Mesenchymal stem cell (in vitro differentiated cells and primary cell): ENCODE measurements around the gene SNAP47.

Experiments
- DNase-seq: peaks from one replicate; pipeline ENCODE4 v3.0.0-alpha.2; 2013
- H2AFZ ChIP-seq: one replicate; pipeline ENCODE4 v1.6.1; 2013; ENCODE audit warnings: low read depth, mild to moderate bottlenecking, control low read depth, inconsistent platforms, low read length, moderate library complexity
- H2AK5ac ChIP-seq: 2 replicates; pipeline ENCODE4 v1.6.1; 2013; ENCODE audit warnings: low read length, moderate library complexity, mild to moderate bottlenecking, inconsistent platforms; ENCODE audit not compliant: severe bottlenecking
- H2BK120ac ChIP-seq: one replicate; pipeline ENCODE4 v1.6.1; 2013; ENCODE audit warnings: low read depth, mild to moderate bottlenecking, inconsistent platforms, low read length, moderate library complexity
- H2BK12ac ChIP-seq, 2 experiments: one replicate each; pipeline ENCODE4 v1.6.1; 2013; ENCODE audit warnings: inconsistent platforms in 2 of 2, low read length in 2 of 2, mild to moderate bottlenecking in 2 of 2, moderate library complexity in 2 of 2, control low read depth in 1 of 2
- H2BK15ac ChIP-seq: one replicate; pipeline ENCODE4 v1.6.1; 2013; ENCODE audit warnings: mild to moderate bottlenecking, low read depth, inconsistent platforms; ENCODE audit not compliant: poor library complexity, severe bottlenecking
- H2BK5ac ChIP-seq: 2 replicates; pipeline ENCODE4 v1.6.1; 2013; ENCODE audit warnings: low read depth, mild to moderate bottlenecking, low read length, control low read depth, inconsistent platforms; ENCODE audit not compliant: poor library complexity, severe bottlenecking
- H3K14ac ChIP-seq, 2 experiments: one replicate each; pipeline ENCODE4 v1.6.1; 2013; ENCODE audit warnings: inconsistent platforms in 2 of 2, low read length in 2 of 2, control low read depth in 1 of 2, mild to moderate bottlenecking in 1 of 2, moderate library complexity in 1 of 2
- H3K18ac ChIP-seq, 2 experiments: one replicate each; pipeline ENCODE4 v1.6.1; 2013; ENCODE audit warnings: inconsistent platforms in 2 of 2, low read length in 2 of 2, control low read depth in 1 of 2, low read depth in 1 of 2, mild to moderate bottlenecking in 1 of 2
- H3K23ac ChIP-seq, 2 experiments: one replicate each; pipeline ENCODE4 v1.6.1; 2013; ENCODE audit warnings: inconsistent platforms in 2 of 2, low read length in 2 of 2, mild to moderate bottlenecking in 2 of 2, moderate library complexity in 2 of 2, control low read depth in 1 of 2
- H3K27ac ChIP-seq: 2 replicates; pipeline ENCODE4 v1.5.1; 2013; ENCODE audit warnings: mild to moderate bottlenecking, moderate library complexity, low read length, control low read depth, inconsistent platforms; ENCODE audit not compliant: poor library complexity, severe bottlenecking
- H3K27me3 ChIP-seq, 2 experiments: 2 replicates each; pipeline versions ENCODE4 v1.6.1 to v1.7.0; 2013; ENCODE audit warnings: low read length in 2 of 2, mild to moderate bottlenecking in 2 of 2, moderate library complexity in 2 of 2, control low read depth in 1 of 2, inconsistent platforms in 1 of 2; ENCODE audit not compliant: control insufficient read depth in 1 of 2, insufficient read depth in 1 of 2
- H3K36me3 ChIP-seq, 2 experiments: 2 replicates each; pipeline versions ENCODE4 v1.6.1 to v1.7.0; 2013; ENCODE audit warnings: low read length in 2 of 2, control low read depth in 1 of 2, inconsistent platforms in 1 of 2, low read depth in 1 of 2, mild to moderate bottlenecking in 1 of 2; ENCODE audit not compliant: insufficient read depth in 2 of 2, control insufficient read depth in 1 of 2
- H3K4ac ChIP-seq, 2 experiments: one replicate each; pipeline ENCODE4 v1.6.1; 2013; ENCODE audit warnings: inconsistent platforms in 2 of 2, low read length in 2 of 2, mild to moderate bottlenecking in 2 of 2, moderate library complexity in 2 of 2, control low read depth in 1 of 2, low read depth in 1 of 2
- H3K4me1 ChIP-seq: 2 replicates; pipeline ENCODE4 v1.6.1; 2013; ENCODE audit warnings: low read depth, low read length, control low read depth; ENCODE audit not compliant: control insufficient read depth, insufficient read depth
- H3K4me2 ChIP-seq: 2 replicates; pipeline ENCODE4 v1.6.1; 2013; ENCODE audit warnings: low read length, mild to moderate bottlenecking, inconsistent platforms; ENCODE audit not compliant: poor library complexity, severe bottlenecking
- H3K4me3 ChIP-seq, 2 experiments: 2 replicates each; pipeline versions ENCODE4 v1.5.1 to v1.7.0; 2013; ENCODE audit warnings: low read length in 2 of 2, mild to moderate bottlenecking in 2 of 2, control low read depth in 1 of 2, low read depth in 1 of 2; ENCODE audit not compliant: insufficient read depth in 1 of 2
- H3K79me1 ChIP-seq: replicated peaks from 2 replicates; pipeline ENCODE4 v1.6.1; 2013; ENCODE audit warnings: mild to moderate bottlenecking, control low read depth, low read length, inconsistent platforms; ENCODE audit not compliant: poor library complexity, severe bottlenecking
- H3K9ac ChIP-seq: 2 replicates; pipeline ENCODE4 v1.7.0; 2013; ENCODE audit warnings: mild to moderate bottlenecking, low read length, moderate library complexity
- H3K9me3 ChIP-seq: 2 replicates; pipeline ENCODE4 v1.7.0; 2013; ENCODE audit warnings: mild to moderate bottlenecking, low read length; ENCODE audit not compliant: control insufficient read depth
- H4K8ac ChIP-seq: one replicate; pipeline ENCODE4 v1.6.1; 2013; ENCODE audit warnings: inconsistent platforms, mild to moderate bottlenecking, low read length, moderate library complexity
- H4K91ac ChIP-seq: one replicate; pipeline ENCODE4 v1.6.1; 2013; ENCODE audit warnings: mild to moderate bottlenecking, low read length, inconsistent platforms
- WGBS: methylation state at CpG from one replicate; pipeline ENCODE4 v1.1.7; 2013; ENCODE audit warnings: mixed read lengths; 5-methylcytosine and 5-hydroxymethylcytosine counted together

The SNAP47 gene

GRCh38 chr1:227774051-227774731 lies 39.0 kb downstream of the SNAP47 start:
- H4K91ac ChIP-seq, result peak overlapping the region; percentile 23
- no peak overlapping the region for H3K4me3 ChIP-seq
- H2BK120ac ChIP-seq, result no peak overlapping the region
- WGBS, result 95% methylated on average over 13 of the region's 13 CpGs
- peaks cover 38% of the 10 kb centered on the region for H3K79me1 ChIP-seq
- H3K4me2 ChIP-seq, result no peak overlapping the region
- no peak overlapping the region for H2BK15ac ChIP-seq
- no peak for DNase-seq
- H2BK5ac ChIP-seq, result no peak overlapping the region
- no peaks in the 10 kb centered on the region for H3K27me3 ChIP-seq
- no peak overlapping the region for H3K14ac ChIP-seq
- H3K9me3 ChIP-seq, result no peaks in the 10 kb centered on the region
- no peak overlapping the region for H3K4ac ChIP-seq
- H3K4me1 ChIP-seq, result peaks cover 46% of the 10 kb centered on the region
- H3K27ac ChIP-seq, result peak overlapping the region; percentile 67
- H3K9ac ChIP-seq, result no peak overlapping the region
- H4K8ac ChIP-seq, result no peak overlapping the region
- peak overlapping the region; percentile 46 for H2AK5ac ChIP-seq
- H3K18ac ChIP-seq, result no peak overlapping the region
- H2BK12ac ChIP-seq, result no peak overlapping the region
- peaks cover 36 to 44% of the 10 kb centered on the region in 2 experiments for H3K36me3 ChIP-seq
- no peak overlapping the region for H2AFZ ChIP-seq
- H3K23ac ChIP-seq, result no peak overlapping the region

- no peak overlapping the region for H3K23ac ChIP-seq
- no peak overlapping the region for H4K91ac ChIP-seq
- peak overlapping the region; percentile 33 for H3K4me2 ChIP-seq
- H3K36me3 ChIP-seq, result peaks cover 28 to 42% of the 10 kb centered on the region in 2 experiments
- peak overlapping the region in 1 of 2 experiments; percentile 28 for H3K18ac ChIP-seq
- no peak overlapping the region for H3K14ac ChIP-seq
- H2BK12ac ChIP-seq, result peak overlapping the region in 1 of 2 experiments; percentile 15
- no peak overlapping the region for H3K4ac ChIP-seq
- no peaks in the 10 kb centered on the region for H3K9me3 ChIP-seq
- H3K27me3 ChIP-seq, result no peaks in the 10 kb centered on the region
- no peak overlapping the region for H3K4me3 ChIP-seq
- H2BK5ac ChIP-seq, result no peak overlapping the region
- H2BK15ac ChIP-seq, result no peak overlapping the region
- H2AFZ ChIP-seq, result no peak overlapping the region
- DNase-seq, result peak; percentile 38
- H3K27ac ChIP-seq, result peak overlapping the region; percentile 67
- peaks cover 34% of the 10 kb centered on the region for H3K79me1 ChIP-seq
- no peak overlapping the region for H3K9ac ChIP-seq
- H2BK120ac ChIP-seq, result no peak overlapping the region
- H4K8ac ChIP-seq, result no peak overlapping the region
- H3K4me1 ChIP-seq, result peaks cover 53% of the 10 kb centered on the region
- H2AK5ac ChIP-seq, result no peak overlapping the region
- WGBS, result 86% methylated on average over 35 of the region's 42 CpGs
These were observed 39.8 kb downstream of the SNAP47 start for GRCh38 chr1:227774821-227775661.

- no peak overlapping the region for H3K18ac ChIP-seq
- H4K8ac ChIP-seq, result no peak overlapping the region
- DNase-seq, result peak; percentile 14
- no peaks in the 10 kb centered on the region for H3K27me3 ChIP-seq
- H2BK5ac ChIP-seq, result no peak overlapping the region
- peaks cover 32% of the 10 kb centered on the region for H3K79me1 ChIP-seq
- no peak overlapping the region for H2BK120ac ChIP-seq
- H3K27ac ChIP-seq, result peak overlapping the region; percentile 67
- peaks cover 54% of the 10 kb centered on the region for H3K4me1 ChIP-seq
- H3K9me3 ChIP-seq, result no peaks in the 10 kb centered on the region
- peak overlapping the region in 1 of 2 experiments; percentile 15 for H2BK12ac ChIP-seq
- peaks cover 20 to 44% of the 10 kb centered on the region in 2 experiments for H3K36me3 ChIP-seq
- H3K23ac ChIP-seq, result no peak overlapping the region
- H3K4ac ChIP-seq, result no peak overlapping the region
- no peak overlapping the region for H3K4me2 ChIP-seq
- H4K91ac ChIP-seq, result no peak overlapping the region
- H2BK15ac ChIP-seq, result no peak overlapping the region
- peak overlapping the region in 1 of 2 experiments; percentile 41 for H3K14ac ChIP-seq
- no peak overlapping the region for H3K9ac ChIP-seq
- no peak overlapping the region for H3K4me3 ChIP-seq
- H2AK5ac ChIP-seq, result peak overlapping the region; percentile 83
- WGBS, result 93% methylated on average over 10 of the region's 10 CpGs
- H2AFZ ChIP-seq, result no peak overlapping the region
These were observed 40.6 kb downstream of the SNAP47 start for GRCh38 chr1:227775841-227776240.

- peak; percentile 62 for DNase-seq
- WGBS, result 55% methylated on average over 7 of the region's 7 CpGs
- H4K8ac ChIP-seq, result peak overlapping the region; percentile 14
These were observed 41.1 kb downstream of the SNAP47 start for GRCh38 chr1:227776331-227776771.

More at GRCh38 chr1:227776331-227776771, 41.1 kb downstream of the SNAP47 start:
- Histone ChIP-seq H3K18ac (no peak overlapping the region), H3K9ac (no peak overlapping the region), H2BK120ac (no peak overlapping the region), H3K4me3 (no peak overlapping the region), H3K36me3 (peaks cover 19 to 43% of the 10 kb centered on the region in 2 experiments), H3K27me3 (no peaks in the 10 kb centered on the region), H2AFZ (no peak overlapping the region), H3K23ac (no peak overlapping the region), H3K9me3 (no peaks in the 10 kb centered on the region), H2BK15ac (no peak overlapping the region), H3K79me1 (peaks cover 28% of the 10 kb centered on the region), H3K27ac (peak overlapping the region; percentile 67), H2AK5ac (no peak overlapping the region), H3K4me1 (peaks cover 54% of the 10 kb centered on the region), H2BK5ac (no peak overlapping the region), H3K14ac (no peak overlapping the region), H3K4ac (no peak overlapping the region), H4K91ac (no peak overlapping the region), H3K4me2 (no peak overlapping the region), H2BK12ac (no peak overlapping the region)
